RWPE2 (cell line): ENCODE results near the gene SULT2B1.

Source experiments
- ATAC-seq: fragments of 200-7000 bp; cut with Tn5 transposase; 3 replicates; pipeline ENCODE4 v1.9.1; 2021; ENCODE audit warnings: low read depth
- DNase-seq: peaks from one replicate; pipeline ENCODE4 v3.0.0-alpha.2; 2020; ENCODE audit warnings: low spot score
- H3K27ac ChIP-seq: fragments of 450-650 bp; 2 replicates; pipeline ENCODE4 v1.5.1; 2017; ENCODE audit warnings: mild to moderate bottlenecking; ENCODE audit not compliant: poor library complexity, severe bottlenecking
- H3K27me3 ChIP-seq: fragments of 250-450 bp; sonication (Bioruptor Pico); 2 replicates; pipeline ENCODE4 v1.5.1; 2021; ENCODE audit warnings: mild to moderate bottlenecking, moderate library complexity; ENCODE audit not compliant: insufficient read depth, poor library complexity, severe bottlenecking
- H3K36me3 ChIP-seq: fragments of 250-450 bp; sonication (Bioruptor Pico); 2 replicates; pipeline ENCODE4 v1.5.1; 2020; ENCODE audit warnings: low read depth, mild to moderate bottlenecking, moderate library complexity
- H3K4me1 ChIP-seq: fragments of 250-450 bp; sonication (Bioruptor Pico); 2 replicates; pipeline ENCODE4 v1.5.1; 2021; ENCODE audit warnings: mild to moderate bottlenecking, moderate library complexity; ENCODE audit not compliant: insufficient read depth, poor library complexity, severe bottlenecking
- H3K4me3 ChIP-seq: fragments of 250-450 bp; sonication (Bioruptor Pico); 2 replicates; pipeline ENCODE4 v1.5.1; 2021; ENCODE audit warnings: mild to moderate bottlenecking, moderate library complexity; ENCODE audit not compliant: severe bottlenecking
- H3K9me3 ChIP-seq: fragments of 250-450 bp; sonication (Bioruptor Pico); 2 replicates; pipeline ENCODE4 v1.5.1; 2021; ENCODE audit warnings: mild to moderate bottlenecking, moderate library complexity; ENCODE audit not compliant: severe bottlenecking
- TF ChIP-seq, protein P1 (sequence below): fragments of 450-650 bp; IDR thresholded peaks from one replicate; pipeline ENCODE4 v1.5.1; 2017; ENCODE audit warnings: mild to moderate bottlenecking, moderate library complexity; ENCODE audit not compliant: poor library complexity, severe bottlenecking

The SULT2B1 gene

DNA sequence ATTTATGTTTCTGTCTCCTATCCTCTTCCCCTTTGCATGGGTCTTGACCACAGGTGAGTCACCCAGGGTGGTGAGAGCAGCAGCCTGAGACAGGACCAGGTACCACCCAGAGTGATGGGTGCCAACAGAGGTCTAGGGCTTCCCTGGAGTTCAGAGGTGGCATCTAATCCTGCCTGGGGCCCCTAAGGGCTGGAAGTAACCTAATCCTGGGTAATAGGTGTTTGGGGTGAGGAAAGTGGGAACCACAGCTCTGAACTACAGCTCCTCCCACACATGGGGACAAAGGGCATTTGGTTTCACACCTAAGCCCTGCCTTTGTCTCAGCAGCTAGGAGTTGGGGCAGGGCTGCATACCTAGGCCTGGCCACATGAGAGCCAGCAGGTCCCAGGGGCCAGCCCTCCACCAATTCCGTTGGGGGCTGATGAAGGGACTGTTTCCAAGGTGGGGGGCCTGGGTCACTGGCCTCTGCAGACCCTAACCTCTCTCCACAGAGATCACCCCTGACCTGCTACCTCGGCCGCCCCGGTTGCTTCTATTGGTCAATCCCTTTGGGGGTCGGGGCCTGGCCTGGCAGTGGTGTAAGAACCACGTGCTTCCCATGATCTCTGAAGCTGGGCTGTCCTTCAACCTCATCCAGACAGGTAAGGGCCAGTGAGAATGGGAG lies 75.4 kb downstream of the SULT2B1 start:
- TF ChIP-seq, protein P1, sequence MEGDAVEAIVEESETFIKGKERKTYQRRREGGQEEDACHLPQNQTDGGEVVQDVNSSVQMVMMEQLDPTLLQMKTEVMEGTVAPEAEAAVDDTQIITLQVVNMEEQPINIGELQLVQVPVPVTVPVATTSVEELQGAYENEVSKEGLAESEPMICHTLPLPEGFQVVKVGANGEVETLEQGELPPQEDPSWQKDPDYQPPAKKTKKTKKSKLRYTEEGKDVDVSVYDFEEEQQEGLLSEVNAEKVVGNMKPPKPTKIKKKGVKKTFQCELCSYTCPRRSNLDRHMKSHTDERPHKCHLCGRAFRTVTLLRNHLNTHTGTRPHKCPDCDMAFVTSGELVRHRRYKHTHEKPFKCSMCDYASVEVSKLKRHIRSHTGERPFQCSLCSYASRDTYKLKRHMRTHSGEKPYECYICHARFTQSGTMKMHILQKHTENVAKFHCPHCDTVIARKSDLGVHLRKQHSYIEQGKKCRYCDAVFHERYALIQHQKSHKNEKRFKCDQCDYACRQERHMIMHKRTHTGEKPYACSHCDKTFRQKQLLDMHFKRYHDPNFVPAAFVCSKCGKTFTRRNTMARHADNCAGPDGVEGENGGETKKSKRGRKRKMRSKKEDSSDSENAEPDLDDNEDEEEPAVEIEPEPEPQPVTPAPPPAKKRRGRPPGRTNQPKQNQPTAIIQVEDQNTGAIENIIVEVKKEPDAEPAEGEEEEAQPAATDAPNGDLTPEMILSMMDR: no peak
- Histone ChIP-seq H3K9me3 (no peaks in the 10 kb centered on the region), H3K27me3 (no peaks in the 10 kb centered on the region), H3K27ac (peak overlapping the region; percentile 15), H3K4me3 (no peak overlapping the region), H3K4me1 (peaks cover 9% of the 10 kb centered on the region), H3K36me3 (peaks cover 13% of the 10 kb centered on the region)
- ATAC-seq (peak; percentile 33; the same call in 2 of the 3 replicates), DNase-seq (no peak)

DNA sequence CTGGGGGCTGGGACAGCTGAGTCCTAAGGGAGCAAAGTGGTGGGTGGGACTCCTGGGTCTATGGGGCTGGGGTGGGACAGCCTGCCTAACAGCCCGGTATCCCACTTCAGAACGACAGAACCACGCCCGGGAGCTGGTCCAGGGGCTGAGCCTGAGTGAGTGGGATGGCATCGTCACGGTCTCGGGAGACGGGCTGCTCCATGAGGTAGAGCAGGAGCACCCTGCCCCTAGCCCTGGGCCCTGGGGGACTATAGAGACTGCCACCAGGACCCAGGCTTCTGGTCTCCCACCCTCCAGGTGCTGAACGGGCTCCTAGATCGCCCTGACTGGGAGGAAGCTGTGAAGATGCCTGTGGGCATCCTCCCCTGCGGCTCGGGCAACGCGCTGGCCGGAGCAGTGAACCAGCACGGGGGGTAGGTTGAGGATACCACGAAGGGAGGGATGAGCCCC lies 75.9 kb downstream of the SULT2B1 start:
- peak overlapping the region; percentile 15 for H3K27ac ChIP-seq
- no peak for ATAC-seq

DNA sequence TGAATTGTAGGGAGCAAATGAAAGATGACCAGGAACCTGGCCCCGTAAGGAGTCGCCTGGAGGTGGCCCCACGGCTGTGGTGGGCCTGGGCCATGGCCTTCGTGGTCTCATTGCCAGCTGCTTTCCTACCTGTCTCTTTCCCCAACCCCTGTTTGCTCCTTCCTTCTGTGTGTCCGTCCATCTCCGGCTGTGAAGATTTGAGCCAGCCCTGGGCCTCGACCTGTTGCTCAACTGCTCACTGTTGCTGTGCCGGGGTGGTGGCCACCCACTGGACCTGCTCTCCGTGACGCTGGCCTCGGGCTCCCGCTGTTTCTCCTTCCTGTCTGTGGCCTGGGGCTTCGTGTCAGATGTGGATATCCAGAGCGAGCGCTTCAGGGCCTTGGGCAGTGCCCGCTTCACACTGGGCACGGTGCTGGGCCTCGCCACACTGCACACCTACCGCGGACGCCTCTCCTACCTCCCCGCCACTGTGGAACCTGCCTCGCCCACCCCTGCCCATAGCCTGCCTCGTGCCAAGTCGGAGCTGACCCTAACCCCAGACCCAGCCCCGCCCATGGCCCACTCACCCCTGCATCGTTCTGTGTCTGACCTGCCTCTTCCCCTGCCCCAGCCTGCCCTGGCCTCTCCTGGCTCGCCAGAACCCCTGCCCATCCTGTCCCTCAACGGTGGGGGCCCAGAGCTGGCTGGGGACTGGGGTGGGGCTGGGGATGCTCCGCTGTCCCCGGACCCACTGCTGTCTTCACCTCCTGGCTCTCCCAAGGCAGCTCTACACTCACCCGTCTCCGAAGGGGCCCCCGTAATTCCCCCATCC lies 76.7 kb downstream of the SULT2B1 start:
- no peaks in the 10 kb centered on the region for H3K27me3 ChIP-seq
- H3K4me3 ChIP-seq: no peak overlapping the region
- no peak overlapping the region for H3K27ac ChIP-seq
- no peak for ATAC-seq
- no peak for DNase-seq
- peaks cover 17% of the 10 kb centered on the region for H3K36me3 ChIP-seq
- H3K4me1 ChIP-seq: peaks cover 17% of the 10 kb centered on the region
- no peaks in the 10 kb centered on the region for H3K9me3 ChIP-seq
- TF ChIP-seq, protein P1: no peak

More for the DNA sequence above, 75.9 kb downstream of the SULT2B1 start:
- Histone ChIP-seq H3K4me3 (no peak overlapping the region), H3K4me1 (peaks cover 15% of the 10 kb centered on the region), H3K27me3 (no peaks in the 10 kb centered on the region), H3K9me3 (no peaks in the 10 kb centered on the region), H3K36me3 (peaks cover 13% of the 10 kb centered on the region)
- DNase-seq: no peak
- TF ChIP-seq, protein P1: no peak

DNA sequence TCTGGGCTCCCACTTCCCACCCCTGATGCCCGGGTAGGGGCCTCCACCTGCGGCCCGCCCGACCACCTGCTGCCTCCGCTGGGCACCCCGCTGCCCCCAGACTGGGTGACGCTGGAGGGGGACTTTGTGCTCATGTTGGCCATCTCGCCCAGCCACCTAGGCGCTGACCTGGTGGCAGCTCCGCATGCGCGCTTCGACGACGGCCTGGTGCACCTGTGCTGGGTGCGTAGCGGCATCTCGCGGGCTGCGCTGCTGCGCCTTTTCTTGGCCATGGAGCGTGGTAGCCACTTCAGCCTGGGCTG lies 77.3 kb downstream of the SULT2B1 start:
- no peak for ATAC-seq
- Histone ChIP-seq H3K4me3 (no peak overlapping the region), H3K27ac (no peak overlapping the region), H3K9me3 (no peaks in the 10 kb centered on the region), H3K36me3 (peaks cover 17% of the 10 kb centered on the region), H3K27me3 (no peaks in the 10 kb centered on the region), H3K4me1 (peaks cover 21% of the 10 kb centered on the region)
- TF ChIP-seq, protein P1: no peak
- no peak for DNase-seq
